ENCODE results near the gene RPS15. TPM values are rescaled to one million over a fixed set of nuclear protein-coding genes. Genes with fewer than 3 reads are reported as not detected.

RPS15 gene
- total and polyA plus RNA-seq, 9 of the 15 experiments (the other 6 are each of a cell fraction or from before 2014, with no cell fraction given) = 605 to 2,791 (median 957) TPM

DNA sequence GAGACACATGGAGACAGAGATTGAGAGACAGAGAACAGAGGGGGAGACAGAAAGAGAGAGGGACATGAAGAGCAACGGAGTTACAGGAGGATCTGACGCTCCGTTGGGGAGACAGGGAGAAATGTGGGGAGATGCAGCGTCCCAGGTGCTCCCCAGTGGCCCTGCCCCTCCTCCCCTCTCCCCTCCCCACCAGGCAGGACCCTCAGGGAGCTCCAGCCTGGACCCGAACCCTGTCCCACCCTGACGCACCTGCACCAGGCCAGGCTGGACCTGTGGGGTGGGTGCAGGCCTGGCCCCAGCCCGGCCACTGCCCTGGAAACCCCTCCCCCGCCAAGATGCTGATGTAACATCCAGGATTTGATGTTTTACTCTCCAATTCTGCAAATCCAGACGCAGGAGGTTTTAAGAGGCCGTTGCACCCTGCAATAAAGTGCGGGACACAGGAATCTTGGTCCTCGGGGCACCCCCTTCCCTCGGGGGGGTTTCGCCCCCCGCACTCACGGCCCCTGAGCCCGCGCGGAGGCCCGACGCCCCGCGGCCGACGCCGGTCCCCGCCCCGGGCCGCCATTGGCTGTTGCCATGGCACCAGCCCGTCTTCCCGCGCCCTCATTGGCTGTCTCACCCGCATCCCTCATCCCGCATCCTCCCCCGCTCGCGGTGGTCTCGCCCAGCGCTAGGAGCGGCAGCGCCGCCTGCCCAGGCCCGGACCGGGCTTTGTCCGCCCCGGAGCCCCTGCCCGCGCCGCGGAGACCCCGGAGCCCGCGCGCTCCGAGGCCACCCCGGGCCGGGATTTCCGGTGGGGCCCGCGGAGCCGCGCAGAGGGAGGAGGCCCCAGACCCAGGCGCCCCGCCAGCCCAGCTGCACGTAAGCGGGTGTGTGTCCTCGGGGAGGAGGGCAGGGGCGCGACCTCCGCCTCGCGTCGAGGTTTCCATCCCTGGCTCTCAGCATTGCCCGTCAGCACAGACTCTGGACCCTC is 11.6 kb downstream of the RPS15 start, which contains the start of gene APC2:
TSS of gene APC2 (plus strand) at position 655 of the 976 bp plus-strand sequence. CDS start 2,881 bp downstream, outside the sequence.
- WGBS (ENCODE audit: insufficient coverage, low coverage, missing lambda C conversion rate) = 3% methylated on average over 44 of the region's 74 CpGs
- H3K4me1 ChIP-seq (replicated peaks in 1 of 2; ENCODE audit: control insufficient read depth in 2 of 2, insufficient read depth in 2 of 2, low read length in 2 of 2) = peaks cover 0 to 74% of the 10 kb centered on the region in 2 experiments; a peak in 4 of 5 replicates
- no peak within 1 kb of the TSS for H3K4me3 ChIP-seq
- no peak within 1 kb of the TSS for H3K27ac ChIP-seq (ENCODE audit: extremely low read depth, low read depth, low read length)
- H3K4me2 ChIP-seq (ENCODE audit: insufficient read depth, low read length) = no peak within 1 kb of the TSS
- peaks cover 17% of the 10 kb centered on the region; the same call in 1 of the 2 replicates for H4K20me1 ChIP-seq (replicated peaks; ENCODE audit: control insufficient read depth, insufficient read depth, low read length)
- H3K27me3 ChIP-seq (ENCODE audit: control insufficient read depth in 2 of 2, insufficient read depth in 2 of 2, low read length in 2 of 2) = peaks cover 0 to 12% of the 10 kb centered on the region in 2 experiments; a peak in 1 of 5 replicates
- in situ Hi-C loops (cut with MboI) = no loop called here
- H2AFZ ChIP-seq (ENCODE audit: low read depth, low read length) = no peak within 1 kb of the TSS
- no peaks in the 10 kb centered on the region for H3K9me1 ChIP-seq (ENCODE audit: control insufficient read depth, insufficient read depth, low read length)
- no peak within 1 kb of the TSS for H3K9ac ChIP-seq (ENCODE audit: insufficient read depth in 1 of 2, low read depth in 2 of 2, low read length in 2 of 2)
- no peak for FAIRE-seq
- H3K36me3 ChIP-seq (ENCODE audit: control insufficient read depth, insufficient read depth, low read length) = no peaks in the 10 kb centered on the region
- POLR2A ChIA-PET = interaction anchor here (1.2 to 1.5 kb wide), 2 partner anchors 10 to 180 kb away, joined by 3 to 5 read pairs; partner anchors contain the start of gene CIRBP
- intact Hi-C loops (cut with micrococcal nuclease) = loop anchor here (10.0 kb wide), 1 partner anchor 175 kb away; the partner anchor contains the start of gene FAM174C
- no peaks in the 10 kb centered on the region for H3K79me2 ChIP-seq (ENCODE audit: control insufficient read depth, insufficient read depth, low read length)
- peak; percentile 69 to 96 (median 94) for DNase-seq (ENCODE audit: extremely low read depth in 1 of 4, low spot score in 3 of 4)
- H3K9me3 ChIP-seq (replicated peaks; ENCODE audit: control insufficient read depth, insufficient read depth, low read depth, low read length) = no peaks in the 10 kb centered on the region
- ATAC-seq = peak; percentile 53
- CTCF ChIA-PET (ENCODE audit: low intra/inter-chr PET ratio) = interaction anchor here (0.5 to 0.6 kb wide), 2 partner anchors 468 to 488 kb away, joined by 3 to 6 read pairs; no protein-coding TSS in a partner anchor
- BruUV-seq (replicated peaks) = no TSS peak
- TF ChIP-seq, protein P1, sequence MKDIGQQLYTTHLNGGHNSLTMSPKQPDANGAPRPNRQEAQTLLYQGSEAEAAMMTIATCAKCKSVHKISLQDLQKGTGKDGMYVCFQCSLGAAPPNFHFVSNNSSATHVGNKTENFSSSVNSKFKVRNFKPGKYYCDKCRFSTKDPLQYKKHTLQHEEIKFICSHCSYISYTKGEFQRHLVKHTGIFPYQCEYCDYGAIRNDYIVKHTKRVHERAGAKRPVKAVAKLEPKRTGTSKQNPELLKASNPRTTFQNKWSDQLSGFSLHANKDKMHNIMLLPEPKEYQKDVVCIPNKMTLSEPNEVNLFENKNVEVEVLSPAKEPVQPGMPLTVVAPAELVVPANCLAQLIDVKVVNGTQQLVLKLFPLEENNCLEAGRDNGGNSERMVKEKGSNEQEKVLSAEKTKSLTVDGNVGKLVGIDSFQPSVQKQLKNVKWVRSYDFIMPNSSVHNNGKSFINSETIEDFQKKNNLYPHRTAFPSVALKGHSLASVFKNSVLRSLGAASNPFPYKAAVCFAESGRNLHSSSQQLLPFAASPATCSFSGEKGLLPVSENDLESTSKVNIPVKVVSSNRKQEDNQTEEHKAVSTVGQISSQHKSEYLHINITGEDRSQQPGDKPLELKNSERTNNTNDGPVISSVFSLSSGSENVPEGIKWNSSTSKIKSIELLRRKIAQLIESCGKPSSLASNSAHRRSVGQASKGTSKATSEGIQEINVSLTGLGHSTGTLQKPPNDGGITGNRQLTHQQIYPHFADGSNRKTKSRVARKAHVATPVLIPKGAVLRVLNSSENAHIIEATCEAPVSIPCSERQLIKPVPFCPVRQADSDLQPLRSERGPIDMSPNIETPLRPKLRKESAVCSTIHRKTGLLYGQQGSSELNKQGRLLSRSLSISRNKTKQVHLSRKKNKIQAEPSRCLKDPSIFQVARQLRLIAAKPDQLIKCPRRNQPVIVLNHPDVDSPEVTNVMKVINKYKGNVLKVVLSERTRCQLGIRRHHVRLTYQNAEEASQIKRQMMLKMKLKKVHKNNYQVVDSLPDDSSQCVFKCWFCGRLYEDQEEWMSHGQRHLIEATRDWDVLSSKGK (CRISPR knock-in tag; IDR thresholded peaks at IDR 0.05) = no peak
- TF ChIP-seq, protein P2, sequence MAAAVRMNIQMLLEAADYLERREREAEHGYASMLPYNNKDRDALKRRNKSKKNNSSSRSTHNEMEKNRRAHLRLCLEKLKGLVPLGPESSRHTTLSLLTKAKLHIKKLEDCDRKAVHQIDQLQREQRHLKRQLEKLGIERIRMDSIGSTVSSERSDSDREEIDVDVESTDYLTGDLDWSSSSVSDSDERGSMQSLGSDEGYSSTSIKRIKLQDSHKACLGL (CRISPR knock-in tag; IDR thresholded peaks at IDR 0.05; ENCODE audit: borderline replicate concordance, poor library complexity, severe bottlenecking) = no peak
- TF ChIP-seq, protein P3, sequence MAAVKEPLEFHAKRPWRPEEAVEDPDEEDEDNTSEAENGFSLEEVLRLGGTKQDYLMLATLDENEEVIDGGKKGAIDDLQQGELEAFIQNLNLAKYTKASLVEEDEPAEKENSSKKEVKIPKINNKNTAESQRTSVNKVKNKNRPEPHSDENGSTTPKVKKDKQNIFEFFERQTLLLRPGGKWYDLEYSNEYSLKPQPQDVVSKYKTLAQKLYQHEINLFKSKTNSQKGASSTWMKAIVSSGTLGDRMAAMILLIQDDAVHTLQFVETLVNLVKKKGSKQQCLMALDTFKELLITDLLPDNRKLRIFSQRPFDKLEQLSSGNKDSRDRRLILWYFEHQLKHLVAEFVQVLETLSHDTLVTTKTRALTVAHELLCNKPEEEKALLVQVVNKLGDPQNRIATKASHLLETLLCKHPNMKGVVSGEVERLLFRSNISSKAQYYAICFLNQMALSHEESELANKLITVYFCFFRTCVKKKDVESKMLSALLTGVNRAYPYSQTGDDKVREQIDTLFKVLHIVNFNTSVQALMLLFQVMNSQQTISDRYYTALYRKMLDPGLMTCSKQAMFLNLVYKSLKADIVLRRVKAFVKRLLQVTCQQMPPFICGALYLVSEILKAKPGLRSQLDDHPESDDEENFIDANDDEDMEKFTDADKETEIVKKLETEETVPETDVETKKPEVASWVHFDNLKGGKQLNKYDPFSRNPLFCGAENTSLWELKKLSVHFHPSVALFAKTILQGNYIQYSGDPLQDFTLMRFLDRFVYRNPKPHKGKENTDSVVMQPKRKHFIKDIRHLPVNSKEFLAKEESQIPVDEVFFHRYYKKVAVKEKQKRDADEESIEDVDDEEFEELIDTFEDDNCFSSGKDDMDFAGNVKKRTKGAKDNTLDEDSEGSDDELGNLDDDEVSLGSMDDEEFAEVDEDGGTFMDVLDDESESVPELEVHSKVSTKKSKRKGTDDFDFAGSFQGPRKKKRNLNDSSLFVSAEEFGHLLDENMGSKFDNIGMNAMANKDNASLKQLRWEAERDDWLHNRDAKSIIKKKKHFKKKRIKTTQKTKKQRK (IDR thresholded peaks at IDR 0.05; ENCODE audit: borderline replicate concordance, low read depth, low read length) = no peak
- no peak for TF ChIP-seq NFIX (CRISPR knock-in tag; IDR thresholded peaks at IDR 0.05; ENCODE audit: low read depth)
- TF ChIP-seq RBM22 (IDR thresholded peaks at IDR 0.05; ENCODE audit: low read depth, low read length, poor library complexity, severe bottlenecking) = peak; percentile 47
- TF ChIP-seq GATAD2A (IDR thresholded peaks at IDR 0.05) = no peak
- TF ChIP-seq IFI16 (CRISPR knock-in tag; IDR thresholded peaks at IDR 0.05) = no peak
- TF ChIP-seq, protein P4, sequence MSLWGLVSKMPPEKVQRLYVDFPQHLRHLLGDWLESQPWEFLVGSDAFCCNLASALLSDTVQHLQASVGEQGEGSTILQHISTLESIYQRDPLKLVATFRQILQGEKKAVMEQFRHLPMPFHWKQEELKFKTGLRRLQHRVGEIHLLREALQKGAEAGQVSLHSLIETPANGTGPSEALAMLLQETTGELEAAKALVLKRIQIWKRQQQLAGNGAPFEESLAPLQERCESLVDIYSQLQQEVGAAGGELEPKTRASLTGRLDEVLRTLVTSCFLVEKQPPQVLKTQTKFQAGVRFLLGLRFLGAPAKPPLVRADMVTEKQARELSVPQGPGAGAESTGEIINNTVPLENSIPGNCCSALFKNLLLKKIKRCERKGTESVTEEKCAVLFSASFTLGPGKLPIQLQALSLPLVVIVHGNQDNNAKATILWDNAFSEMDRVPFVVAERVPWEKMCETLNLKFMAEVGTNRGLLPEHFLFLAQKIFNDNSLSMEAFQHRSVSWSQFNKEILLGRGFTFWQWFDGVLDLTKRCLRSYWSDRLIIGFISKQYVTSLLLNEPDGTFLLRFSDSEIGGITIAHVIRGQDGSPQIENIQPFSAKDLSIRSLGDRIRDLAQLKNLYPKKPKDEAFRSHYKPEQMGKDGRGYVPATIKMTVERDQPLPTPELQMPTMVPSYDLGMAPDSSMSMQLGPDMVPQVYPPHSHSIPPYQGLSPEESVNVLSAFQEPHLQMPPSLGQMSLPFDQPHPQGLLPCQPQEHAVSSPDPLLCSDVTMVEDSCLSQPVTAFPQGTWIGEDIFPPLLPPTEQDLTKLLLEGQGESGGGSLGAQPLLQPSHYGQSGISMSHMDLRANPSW (CRISPR knock-in tag; IDR thresholded peaks at IDR 0.05) = no peak
- TF ChIP-seq CC2D1A (IDR thresholded peaks at IDR 0.05) = no peak

All from K562 (cell line).